Left kidney (tissue), 2 donors: ENCODE results near the gene TNFAIP1. TPM values are rescaled to one million over a fixed set of nuclear protein-coding genes. Genes with fewer than 3 reads are reported as not detected.

Source experiments
- DNase-seq: peaks from one replicate; pipeline ENCODE4 v3.0.0-alpha.2; 2013
- polyA plus RNA-seq: library from polyadenylated mRNA; unstranded; fragments of 120-200 nt; gene quantifications from one replicate; pipeline ENCODE4 v1.2.1, GENCODE V29; 2013; ENCODE audit not compliant: insufficient read length

TNFAIP1 gene
- polyA plus RNA-seq, 1 donor, result 40.5 TPM

GRCh38 chr17:28345419-28346198, 10.0 kb downstream of the TNFAIP1 start:
- no peak for DNase-seq

GRCh38 chr17:28346199-28346580, 10.6 kb downstream of the TNFAIP1 start:
- DNase-seq, result no peak

- DNase-seq, result no peak
These were observed 11.2 kb downstream of the TNFAIP1 start for GRCh38 chr17:28346746-28347246.

- no peak for DNase-seq
These were observed 11.8 kb downstream of the TNFAIP1 start for GRCh38 chr17:28347261-28347891.

GRCh38 chr17:28348979-28349378, 13.4 kb downstream of the TNFAIP1 start:
- no peak for DNase-seq

- DNase-seq, result no peak
These were observed 14.7 kb downstream of the TNFAIP1 start for GRCh38 chr17:28350271-28350670.

GRCh38 chr17:28357061-28357900, 21.7 kb downstream of the TNFAIP1 start, which contains the start of gene POLDIP2:
Gene POLDIP2 (minus strand): TSS chr17:28357527. CDS start chr17:28357448, 79 bp downstream.
- peak; percentile 94 for DNase-seq

- DNase-seq, result no peak
These were observed 22.3 kb downstream of the TNFAIP1 start for GRCh38 chr17:28357901-28358197.

GRCh38 chr17:28363186-28363585, 27.6 kb downstream of the TNFAIP1 start:
- DNase-seq, result no peak

- no peak for DNase-seq
These were observed 28.5 kb downstream of the TNFAIP1 start for GRCh38 chr17:28363776-28364650.

GRCh38 chr17:28364665-28365363, 29.3 kb downstream of the TNFAIP1 start, which contains the start of gene SEBOX:
Gene SEBOX (minus strand): TSS chr17:28365199. CDS start chr17:28365151, 48 bp downstream.
- DNase-seq, result no peak

- no peak for DNase-seq
These were observed 29.9 kb downstream of the TNFAIP1 start for GRCh38 chr17:28365487-28365886.

GRCh38 chr17:28366605-28367004, 31.0 kb downstream of the TNFAIP1 start:
- DNase-seq, result no peak

GRCh38 chr17:28367641-28368305, 32.2 kb downstream of the TNFAIP1 start:
- no peak for DNase-seq

GRCh38 chr17:28368306-28368831, 32.8 kb downstream of the TNFAIP1 start:
- DNase-seq, result no peak

- DNase-seq, result no peak
These were observed 33.5 kb downstream of the TNFAIP1 start for GRCh38 chr17:28368915-28369683.

- no peak for DNase-seq
These were observed 34.1 kb downstream of the TNFAIP1 start for GRCh38 chr17:28369684-28370034.

- DNase-seq, result no peak
These were observed 34.6 kb downstream of the TNFAIP1 start, which contains the start of gene VTN for GRCh38 chr17:28370035-28370743. Gene VTN (minus strand): TSS chr17:28370307. CDS start chr17:28370203, 104 bp downstream.

GRCh38 chr17:28370744-28371103, 35.2 kb downstream of the TNFAIP1 start:
- no peak for DNase-seq
